Activated effector memory CD4-positive, alpha-beta T cell treated with Interleukin-2 at 50 U/mL for 16 hours (primary cell): ENCODE results near the gene TXNRD1.
A peak's percentile ranks its signal among the peaks of the same experiment; 100 is the strongest.
"Not testable (repeated sequence)": the region's sequence is repeated elsewhere in the genome, so short reads cannot be mapped to it uniquely, and the experiment has no call there.

Source experiments
- DNase-seq: peaks from one replicate; pipeline ENCODE4 v3.0.0-alpha.2; 2020

The TXNRD1 gene

GRCh38 chr12:104285740-104286515, 70.3 kb downstream of the TXNRD1 start:
- DNase-seq: no peak

- peak; percentile 87 for DNase-seq
Measured at GRCh38 chr12:104286516-104287482, 71.2 kb downstream of the TXNRD1 start.

GRCh38 chr12:104288635-104289274, 73.2 kb downstream of the TXNRD1 start:
- peak; percentile 77 for DNase-seq

- DNase-seq: no peak
Measured at GRCh38 chr12:104290320-104290719, 74.7 kb downstream of the TXNRD1 start.

GRCh38 chr12:104290855-104291254, 75.3 kb downstream of the TXNRD1 start:
- DNase-seq: no peak

GRCh38 chr12:104291867-104292524, 76.4 kb downstream of the TXNRD1 start:
- DNase-seq: no peak

- no peak for DNase-seq
Measured at GRCh38 chr12:104292872-104293794, 77.6 kb downstream of the TXNRD1 start.

GRCh38 chr12:104294158-104294859, 78.7 kb downstream of the TXNRD1 start:
- DNase-seq: not testable (repeated sequence)

- no peak for DNase-seq
Measured at GRCh38 chr12:104294927-104295668, 79.5 kb downstream of the TXNRD1 start.

GRCh38 chr12:104295954-104296353, 80.4 kb downstream of the TXNRD1 start:
- DNase-seq: no peak

GRCh38 chr12:104296718-104297117, 81.1 kb downstream of the TXNRD1 start:
- DNase-seq: no peak

- DNase-seq: no peak
Measured at GRCh38 chr12:104297477-104298113, 82.0 kb downstream of the TXNRD1 start.

GRCh38 chr12:104299842-104300481, 84.4 kb downstream of the TXNRD1 start:
- DNase-seq: no peak

- peak; percentile 87 for DNase-seq
Measured at GRCh38 chr12:104303538-104304151, 88.1 kb downstream of the TXNRD1 start, which contains the start of gene EID3. Gene EID3, plus strand, starts transcription at chr12:104303739. Its CDS starts 196 bp downstream, at chr12:104303935.

GRCh38 chr12:104304261-104305009, 88.9 kb downstream of the TXNRD1 start:
- no peak for DNase-seq

- DNase-seq: no peak
Measured at GRCh38 chr12:104305349-104305748, 89.8 kb downstream of the TXNRD1 start.

GRCh38 chr12:104306376-104306775, 90.8 kb downstream of the TXNRD1 start:
- no peak for DNase-seq
